HepG2 (cell line): ENCODE results near the gene ZC3H8. TPM values are rescaled to one million over a fixed set of nuclear protein-coding genes. Genes with fewer than 3 reads are reported as not detected.

ENCODE experiments used
- CENPX ChIP-seq: sonication (generic); formaldehyde crosslinking; IDR thresholded peaks from 2 replicates; pipeline ENCODE4 v1.9.0; 2021; ENCODE audit warnings: mild to moderate bottlenecking, missing genetic modification reagents, moderate library complexity
- FOSL2 ChIP-seq: sonication (generic); formaldehyde crosslinking; IDR thresholded peaks from 2 replicates; pipeline ENCODE4 v1.4.0; 2020; ENCODE audit warnings: missing genetic modification reagents
- ISL2 ChIP-seq: sonication (generic); formaldehyde crosslinking; IDR thresholded peaks from 2 replicates; pipeline ENCODE4 v1.5.0; 2020; ENCODE audit warnings: missing genetic modification reagents
- JUNB ChIP-seq: sonication (generic); formaldehyde crosslinking; IDR thresholded peaks from 2 replicates; pipeline ENCODE4 v1.8.0; 2022; ENCODE audit warnings: missing genetic modification reagents, mild to moderate bottlenecking, borderline replicate concordance
- MAFK ChIP-seq, 2 experiments: IDR thresholded peaks in 1 of 2; conservative IDR thresholded peaks in 1 of 2; 2 replicates each; pipeline ENCODE4 v1.6.1; 2011; ENCODE audit warnings: improper control_type of control experiment in 2 of 2, low read length in 2 of 2
- MBNL3 ChIP-seq: fragments of 250-450 bp; sonication (Bioruptor Pico); conservative IDR thresholded peaks from 2 replicates; pipeline ENCODE4 v1.8.0; 2022; ENCODE audit warnings: mild to moderate bottlenecking, inconsistent platforms
- NCOA2 ChIP-seq: sonication (generic); formaldehyde crosslinking; IDR thresholded peaks from 2 replicates; pipeline ENCODE4 v1.8.0; 2022; ENCODE audit warnings: inconsistent platforms
- NR0B2 ChIP-seq: sonication (generic); formaldehyde crosslinking; IDR thresholded peaks from 2 replicates; pipeline ENCODE4 v1.4.0; 2020; ENCODE audit warnings: mild to moderate bottlenecking, missing genetic modification reagents
- POGK ChIP-seq: sonication (generic); formaldehyde crosslinking; conservative IDR thresholded peaks from 2 replicates; pipeline ENCODE4 v1.8.0; 2022; ENCODE audit warnings: mild to moderate bottlenecking, moderate library complexity, missing genetic modification reagents
- POLR2AphosphoS5 ChIP-seq: IDR thresholded peaks from 2 replicates; pipeline ENCODE4 v1.6.1; 2012; ENCODE audit warnings: low read depth, low read length
- SOX13 ChIP-seq, 3 experiments: fragments of 450-650 bp in 1 of 3; sonication (generic) in 1 of 3; formaldehyde crosslinking in 1 of 3; IDR thresholded peaks in 2 of 3; conservative IDR thresholded peaks in 1 of 3; 2 replicates each; pipeline versions ENCODE4 v1.5.0 to v1.6.1; 2016 to 2020; ENCODE audit warnings: antibody characterized with exemption in 1 of 3, mild to moderate bottlenecking in 1 of 3, missing compliant biosample characterization in 1 of 3, missing genetic modification reagents in 1 of 3, moderate library complexity in 1 of 3
- TBX3 ChIP-seq: fragments of 450-650 bp; IDR thresholded peaks from 2 replicates; pipeline ENCODE4 v1.6.1; 2017; ENCODE audit warnings: antibody characterized with exemption, mild to moderate bottlenecking, inconsistent platforms, borderline replicate concordance
- TEAD3 ChIP-seq: optimal IDR thresholded peaks from 2 replicates; pipeline ENCODE3; 2016; ENCODE audit warnings: borderline replicate concordance
- TERF1 ChIP-seq: sonication (generic); formaldehyde crosslinking; IDR thresholded peaks from 2 replicates; pipeline ENCODE4 v1.8.0; 2022; ENCODE audit warnings: mild to moderate bottlenecking, missing genetic modification reagents, moderate library complexity
- U2AF2 ChIP-seq: fragments of 200-400 bp; formaldehyde crosslinking; IDR thresholded peaks from 2 replicates; pipeline ENCODE4 v1.6.1; 2017; ENCODE audit warnings: low read depth, mild to moderate bottlenecking, low read length
- ZFP41 ChIP-seq: sonication (generic); formaldehyde crosslinking; IDR thresholded peaks from 2 replicates; pipeline ENCODE4 v1.4.0; 2020; ENCODE audit warnings: mild to moderate bottlenecking, missing genetic modification reagents, borderline replicate concordance
- ZFYVE20 ChIP-seq: sonication (generic); formaldehyde crosslinking; IDR thresholded peaks from 2 replicates; pipeline ENCODE4 v1.8.0; 2023; ENCODE audit warnings: low read depth, mild to moderate bottlenecking, moderate library complexity, missing genetic modification reagents, borderline replicate concordance
- ZNF232 ChIP-seq: sonication (generic); formaldehyde crosslinking; IDR thresholded peaks from 2 replicates; pipeline ENCODE4 v1.4.0; 2020; ENCODE audit warnings: missing genetic modification reagents, borderline replicate concordance
- ZNF292 ChIP-seq: sonication (generic); formaldehyde crosslinking; IDR thresholded peaks from 2 replicates; pipeline ENCODE4 v1.8.1; 2022; ENCODE audit warnings: mild to moderate bottlenecking, low read depth, missing genetic modification reagents, borderline replicate concordance
- ZNF296 ChIP-seq: sonication (generic); formaldehyde crosslinking; conservative IDR thresholded peaks from 2 replicates; pipeline ENCODE4 v1.5.0; 2020; ENCODE audit warnings: mild to moderate bottlenecking, missing genetic modification reagents
- ZNF33B ChIP-seq: sonication (generic); formaldehyde crosslinking; IDR thresholded peaks from 2 replicates; pipeline ENCODE4 v1.5.1; 2020; ENCODE audit warnings: mild to moderate bottlenecking, missing genetic modification reagents
- ZNF619 ChIP-seq: sonication (generic); formaldehyde crosslinking; IDR thresholded peaks from 2 replicates; pipeline ENCODE4 v1.4.0; 2020; ENCODE audit warnings: mild to moderate bottlenecking, missing genetic modification reagents
- ZSCAN12 ChIP-seq: sonication (generic); formaldehyde crosslinking; IDR thresholded peaks from 2 replicates; pipeline ENCODE4 v1.9.0; 2021; ENCODE audit warnings: mild to moderate bottlenecking, missing genetic modification reagents
- polyA plus RNA-seq, 8 experiments: library from polyadenylated mRNA; depleted of rRNA in 3 of 8; stranded (reverse) in 7 of 8; unstranded in 1 of 8; fragments of >200 nt; fragmentation: Illumina TruSeq in 4 of 8; extraction: Trizol in 4 of 8; gene quantifications; 2 replicates each; pipeline versions ENCODE4 v1.2.1 to v1.2.3, GENCODE V29; 2011 to 2016; ENCODE audit warnings: low read depth in 4 of 8, missing spikeins in 1 of 8, mixed read lengths in 1 of 8; ENCODE audit not compliant: insufficient read depth in 1 of 8
- total RNA-seq, 5 experiments: library from RNA; depleted of rRNA; stranded (reverse); fragments of >200 nt; fragmentation: Illumina TruSeq; extraction: Trizol; gene quantifications; 2 replicates each; pipeline ENCODE4 v1.2.3, GENCODE V29; 2016; ENCODE audit warnings: low read depth in 1 of 5
- TF ChIP-seq, protein P1 (sequence below): sonication (generic); formaldehyde crosslinking; conservative IDR thresholded peaks from 2 replicates; pipeline ENCODE4 v1.8.0; 2022; ENCODE audit warnings: missing genetic modification reagents

The ZC3H8 gene
- total and polyA plus RNA-seq, 2 of the 13 experiments (the other 11 are each of a cell fraction or from before 2014, with no cell fraction given), result 4.5 to 17.0 TPM

DNA sequence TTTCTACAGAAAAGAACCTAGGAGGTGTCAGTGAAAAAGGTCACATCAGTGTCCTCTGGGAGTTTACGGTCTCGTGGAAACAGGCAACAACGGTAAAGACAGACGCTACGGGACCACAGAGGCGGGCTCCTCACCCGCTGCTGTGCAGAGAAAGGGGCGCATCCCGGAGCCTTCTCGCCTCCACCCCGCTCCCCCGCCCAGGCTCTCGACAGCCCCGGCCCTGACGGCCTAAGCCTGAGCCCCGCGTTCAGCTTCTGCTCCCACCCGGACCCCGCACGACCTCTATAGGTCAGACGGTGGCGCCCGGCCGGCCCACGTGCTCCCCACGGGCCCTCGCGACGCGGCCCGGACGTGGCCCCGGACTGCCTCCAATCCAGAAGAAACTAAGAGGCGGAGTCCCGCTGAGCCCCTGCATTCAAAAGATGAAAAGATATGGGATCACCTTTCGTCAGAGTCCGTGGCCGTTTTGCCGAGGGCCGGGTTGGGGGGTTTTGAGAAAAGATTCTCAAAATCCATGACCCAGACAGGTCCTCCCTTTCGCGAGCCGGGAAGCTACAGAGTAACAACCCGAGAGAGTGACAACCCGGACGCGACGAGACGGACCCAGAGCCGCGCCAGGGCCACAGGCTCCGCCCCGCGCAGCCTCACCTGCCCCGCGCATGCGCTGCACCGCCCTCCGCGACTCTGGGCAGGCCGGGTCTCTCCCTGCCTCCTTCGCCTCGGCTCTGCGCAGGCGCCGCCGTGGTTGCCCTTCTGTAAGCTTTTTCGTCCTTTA is at the start of gene ZC3H8 (continued):
- TF ChIP-seq POGK (CRISPR knock-in tag) (peak; percentile 85), ZNF296 (CRISPR knock-in tag) (peak; percentile 62; the same call in 1 of the 2 replicates), JUNB (CRISPR knock-in tag) (no peak), ZNF619 (CRISPR knock-in tag) (peak; percentile 88), U2AF2 (no peak), NR0B2 (CRISPR knock-in tag) (peak; percentile 96; the same call in 1 of the 2 replicates), SOX13 (IDR thresholded peaks at IDR 0.05) (no peak), SOX13 (CRISPR knock-in tag; conservative IDR thresholded peaks at IDR 0.05 in 1 of 2, IDR thresholded peaks at IDR 0.05 in 1 of 2) (peak in 1 of 2 experiments; percentile 40; a peak in 2 of 4 replicates), ZNF232 (CRISPR knock-in tag) (peak; percentile 61; the same call in 1 of the 2 replicates), ZNF292 (0 out of 2 replicates have a peak, but pooled peaks have one; percentile 41), TBX3 (no peak), FOSL2 (CRISPR knock-in tag) (peak; percentile 59), MBNL3 (CRISPR knock-in tag) (no peak), MAFK (conservative IDR thresholded peaks at IDR 0.05 in 1 of 2, IDR thresholded peaks at IDR 0.05 in 1 of 2; ENCODE audit: low read length in 2 of 2) (no peak), TERF1 (CRISPR knock-in tag) (no peak), CENPX (CRISPR knock-in tag) (no peak), ISL2 (CRISPR knock-in tag) (peak; percentile 74; the same call in 1 of the 2 replicates), ZSCAN12 (CRISPR knock-in tag) (peak; percentile 81; the same call in 1 of the 2 replicates), ZFYVE20 (CRISPR knock-in tag) (no peak), NCOA2 (CRISPR knock-in tag) (peak; percentile 51), ZFP41 (CRISPR knock-in tag) (peak; percentile 81; the same call in 1 of the 2 replicates), ZNF33B (CRISPR knock-in tag) (peak; percentile 88), TEAD3 (CRISPR knock-in tag) (no peak), POLR2AphosphoS5 (peak; percentile 97)
- TF ChIP-seq, protein P1, sequence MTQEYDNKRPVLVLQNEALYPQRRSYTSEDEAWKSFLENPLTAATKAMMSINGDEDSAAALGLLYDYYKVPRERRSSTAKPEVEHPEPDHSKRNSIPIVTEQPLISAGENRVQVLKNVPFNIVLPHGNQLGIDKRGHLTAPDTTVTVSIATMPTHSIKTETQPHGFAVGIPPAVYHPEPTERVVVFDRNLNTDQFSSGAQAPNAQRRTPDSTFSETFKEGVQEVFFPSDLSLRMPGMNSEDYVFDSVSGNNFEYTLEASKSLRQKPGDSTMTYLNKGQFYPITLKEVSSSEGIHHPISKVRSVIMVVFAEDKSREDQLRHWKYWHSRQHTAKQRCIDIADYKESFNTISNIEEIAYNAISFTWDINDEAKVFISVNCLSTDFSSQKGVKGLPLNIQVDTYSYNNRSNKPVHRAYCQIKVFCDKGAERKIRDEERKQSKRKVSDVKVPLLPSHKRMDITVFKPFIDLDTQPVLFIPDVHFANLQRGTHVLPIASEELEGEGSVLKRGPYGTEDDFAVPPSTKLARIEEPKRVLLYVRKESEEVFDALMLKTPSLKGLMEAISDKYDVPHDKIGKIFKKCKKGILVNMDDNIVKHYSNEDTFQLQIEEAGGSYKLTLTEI, result no peak
